Smooth muscle cell (in vitro differentiated cells): Measurements from ENCODE around the gene TERB1. TPM values are rescaled to one million over a fixed set of nuclear protein-coding genes. Genes with fewer than 3 reads are reported as not detected.

Experiments used
- DNase-seq: peaks from one replicate; lab custom pipeline; 2025; ENCODE audit not compliant: unreplicated experiment; lab: John Stamatoyannopoulos, UW
- H2AFZ ChIP-seq: fragments of 200-600 bp; sonication (generic); 2 replicates; pipeline ENCODE4 v1.6.0; 2016; ENCODE audit warnings: antibody characterized with exemption, low read depth, mild to moderate bottlenecking
- H3F3A ChIP-seq: fragments of 200-600 bp; sonication (generic); 2 replicates; pipeline ENCODE4 v1.6.0; 2017; ENCODE audit warnings: antibody characterized with exemption, low read depth
- H3K27ac ChIP-seq: fragments of 200-600 bp; sonication (generic); 2 replicates; pipeline ENCODE4 v1.5.1; 2016; ENCODE audit warnings: low read depth, mild to moderate bottlenecking
- H3K27me3 ChIP-seq: fragments of 200-600 bp; sonication (generic); 2 replicates; pipeline ENCODE4 v1.6.1; 2016; ENCODE audit warnings: low read depth, mild to moderate bottlenecking
- H3K36me3 ChIP-seq: fragments of 200-600 bp; sonication (generic); 2 replicates; pipeline ENCODE4 v1.5.1; 2016; ENCODE audit warnings: low read depth
- H3K4me1 ChIP-seq: fragments of 200-600 bp; sonication (generic); 2 replicates; pipeline ENCODE4 v1.5.1; 2016; ENCODE audit warnings: low read depth
- H3K4me2 ChIP-seq: fragments of 200-600 bp; sonication (generic); 2 replicates; pipeline ENCODE4 v1.6.0; 2016; ENCODE audit warnings: mild to moderate bottlenecking
- H3K4me3 ChIP-seq: fragments of 200-600 bp; sonication (generic); 2 replicates; pipeline ENCODE4 v1.5.1; 2016; ENCODE audit warnings: mild to moderate bottlenecking
- H3K79me2 ChIP-seq: fragments of 200-600 bp; sonication (generic); 2 replicates; pipeline ENCODE4 v1.6.0; 2016; ENCODE audit warnings: low read depth, mild to moderate bottlenecking
- H3K9ac ChIP-seq: fragments of 200-600 bp; sonication (generic); 2 replicates; pipeline ENCODE4 v1.6.0; 2016; ENCODE audit warnings: low read depth
- H3K9me3 ChIP-seq: fragments of 200-600 bp; sonication (generic); replicated peaks from 2 replicates; pipeline ENCODE4 v1.5.1; 2016; ENCODE audit warnings: low read depth
- H4K20me1 ChIP-seq: fragments of 200-600 bp; sonication (generic); 2 replicates; pipeline ENCODE4 v1.6.0; 2016; ENCODE audit warnings: low read depth
- CTCF ChIP-seq: fragments of 200-600 bp; sonication (generic); IDR thresholded peaks from 2 replicates; pipeline ENCODE4 v1.5.1; 2017; ENCODE audit warnings: borderline replicate concordance, mild to moderate bottlenecking, antibody characterized with exemption; ENCODE audit not compliant: insufficient read depth, poor library complexity, severe bottlenecking
- WGBS: methylation state at CpG from one replicate; pipeline ENCODE4 v1.1.7; 2016; ENCODE audit warnings: low lambda C conversion rate; 5-methylcytosine and 5-hydroxymethylcytosine counted together
- polyA plus RNA-seq: library from polyadenylated mRNA; unstranded; fragments of >200 nt; fragmentation: Nextera tagmentation; extraction: Ambion mirVana; gene quantifications from 2 replicates; pipeline ENCODE4 v1.2.1, GENCODE V29; 2016
- total RNA-seq: library from RNA; depleted of rRNA; stranded (reverse); fragments of >200 nt; gene quantifications from 2 replicates; pipeline ENCODE4 v1.2.3, GENCODE V29; 2014

The TERB1 gene
- total RNA-seq (not detected in 2 replicates), polyA plus RNA-seq (not detected in 2 replicates)

GRCh38 chr16:66801320-66802105 is at the start of gene TERB1:
TERB1 (minus strand) TSS chr16:66801584; CDS start chr16:66796798, 4,786 bp downstream.
- no peak within 1 kb of the TSS for H2AFZ ChIP-seq
- DNase-seq: no peak
- H3F3A ChIP-seq: no peaks in the 10 kb centered on the region
- no peaks in the 10 kb centered on the region for H4K20me1 ChIP-seq
- no peaks in the 10 kb centered on the region for H3K9me3 ChIP-seq
- no peak for TF ChIP-seq CTCF
- peaks cover 13% of the 10 kb centered on the region for H3K36me3 ChIP-seq
- no peak within 1 kb of the TSS for H3K4me3 ChIP-seq
- H3K4me2 ChIP-seq: no peak within 1 kb of the TSS
- no peak within 1 kb of the TSS for H3K27ac ChIP-seq
- no peaks in the 10 kb centered on the region for H3K27me3 ChIP-seq
- no peaks in the 10 kb centered on the region for H3K4me1 ChIP-seq
- WGBS: 97% methylated on average over 56 of the region's 56 CpGs
- no peaks in the 10 kb centered on the region for H3K79me2 ChIP-seq
- no peak within 1 kb of the TSS for H3K9ac ChIP-seq

GRCh38 chr16:66850115-66850815 is 48.9 kb upstream of the TERB1 start:
- peaks cover 42% of the 10 kb centered on the region for H3K27me3 ChIP-seq
- 92% methylated on average over 14 of the region's 14 CpGs for WGBS
- H3K36me3 ChIP-seq: no peaks in the 10 kb centered on the region
- no peak for DNase-seq
- H3K9me3 ChIP-seq: no peaks in the 10 kb centered on the region
- TF ChIP-seq CTCF: no peak
- no peak overlapping the region for H2AFZ ChIP-seq
- H3K79me2 ChIP-seq: no peaks in the 10 kb centered on the region
- H3K4me3 ChIP-seq: no peak overlapping the region
- H3F3A ChIP-seq: no peaks in the 10 kb centered on the region
- no peak overlapping the region for H3K27ac ChIP-seq
- H4K20me1 ChIP-seq: no peaks in the 10 kb centered on the region
- H3K9ac ChIP-seq: no peak overlapping the region
- H3K4me2 ChIP-seq: no peak overlapping the region
- no peaks in the 10 kb centered on the region for H3K4me1 ChIP-seq

GRCh38 chr16:66849549-66849948 is 48.2 kb upstream of the TERB1 start:
- Histone ChIP-seq H3K36me3 (no peaks in the 10 kb centered on the region), H3K4me3 (no peak overlapping the region), H3K27ac (no peak overlapping the region), H3K4me2 (no peak overlapping the region), H3K79me2 (no peaks in the 10 kb centered on the region), H3F3A (no peaks in the 10 kb centered on the region), H3K9ac (no peak overlapping the region), H3K27me3 (peaks cover 49% of the 10 kb centered on the region), H3K9me3 (no peaks in the 10 kb centered on the region), H4K20me1 (no peaks in the 10 kb centered on the region), H2AFZ (no peak overlapping the region), H3K4me1 (no peaks in the 10 kb centered on the region)
- WGBS: 85% methylated on average over 4 of the region's 4 CpGs
- DNase-seq: no peak
- no peak for TF ChIP-seq CTCF
